B cell (primary cell): ENCODE results near the gene HOXA3.

ENCODE experiments used
- EZH2 ChIP-seq: IDR thresholded peaks from 2 replicates; pipeline ENCODE4 v1.6.1; 2012; ENCODE audit warnings: borderline replicate concordance, low read depth, mild to moderate bottlenecking, moderate library complexity, low read length; ENCODE audit not compliant: insufficient read depth, poor library complexity, severe bottlenecking
- TF ChIP-seq, protein P1 (sequence below): fragments of 200-600 bp; IDR thresholded peaks from one replicate; pipeline ENCODE4 v1.8.0; 2022; ENCODE audit warnings: antibody characterized with exemption, mild to moderate bottlenecking

DNA sequence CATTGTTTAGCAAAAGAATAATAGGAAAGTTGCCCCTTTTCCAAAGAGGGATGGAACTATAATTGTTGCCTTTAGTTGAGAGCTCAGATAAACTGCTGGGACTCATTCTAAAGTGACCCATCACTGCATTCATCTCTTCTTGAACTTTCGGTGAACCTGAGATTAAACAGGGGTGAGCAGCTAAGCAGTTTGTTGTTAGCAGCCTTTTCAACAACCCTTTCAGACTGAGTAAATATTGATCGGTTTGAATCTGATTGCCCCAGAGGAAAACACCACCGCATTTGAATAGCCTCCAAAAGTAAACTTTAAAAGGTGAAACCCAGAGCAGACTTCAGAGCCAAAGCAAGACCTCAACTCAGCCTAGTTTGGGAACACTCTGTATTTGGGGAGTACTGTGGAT lies 61.3 kb downstream of the HOXA3 start:
- TF ChIP-seq EZH2: no peak
- TF ChIP-seq, protein P1, sequence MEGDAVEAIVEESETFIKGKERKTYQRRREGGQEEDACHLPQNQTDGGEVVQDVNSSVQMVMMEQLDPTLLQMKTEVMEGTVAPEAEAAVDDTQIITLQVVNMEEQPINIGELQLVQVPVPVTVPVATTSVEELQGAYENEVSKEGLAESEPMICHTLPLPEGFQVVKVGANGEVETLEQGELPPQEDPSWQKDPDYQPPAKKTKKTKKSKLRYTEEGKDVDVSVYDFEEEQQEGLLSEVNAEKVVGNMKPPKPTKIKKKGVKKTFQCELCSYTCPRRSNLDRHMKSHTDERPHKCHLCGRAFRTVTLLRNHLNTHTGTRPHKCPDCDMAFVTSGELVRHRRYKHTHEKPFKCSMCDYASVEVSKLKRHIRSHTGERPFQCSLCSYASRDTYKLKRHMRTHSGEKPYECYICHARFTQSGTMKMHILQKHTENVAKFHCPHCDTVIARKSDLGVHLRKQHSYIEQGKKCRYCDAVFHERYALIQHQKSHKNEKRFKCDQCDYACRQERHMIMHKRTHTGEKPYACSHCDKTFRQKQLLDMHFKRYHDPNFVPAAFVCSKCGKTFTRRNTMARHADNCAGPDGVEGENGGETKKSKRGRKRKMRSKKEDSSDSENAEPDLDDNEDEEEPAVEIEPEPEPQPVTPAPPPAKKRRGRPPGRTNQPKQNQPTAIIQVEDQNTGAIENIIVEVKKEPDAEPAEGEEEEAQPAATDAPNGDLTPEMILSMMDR: no peak
